Endothelial cell of umbilical vein (primary cell): Measurements from ENCODE around the gene CTBP2. TPM values are rescaled to one million over a fixed set of nuclear protein-coding genes. Genes with fewer than 3 reads are reported as not detected.

ENCODE experiments used
- BruUV-seq: library from RNA; stranded (reverse); fragments of 400-500 nt; replicated peaks from 2 replicates; lab custom pipeline; 2021; lab: Mats Ljungman, UMichigan
- CTCF ChIA-PET: fragments of 300-600, 350-600 bp; sonication (Branson Sonifier 250); formaldehyde crosslinking; loops from one replicate; lab custom pipeline; 2021; ENCODE audit warnings: antibody characterized with exemption, inconsistent platforms; lab: Charles Lee
- POLR2A ChIA-PET: fragments of 300-600, 350-600 bp; sonication (Branson Sonifier 250); formaldehyde crosslinking; loops from one replicate; lab custom pipeline; 2021; ENCODE audit warnings: antibody characterized with exemption, inconsistent platforms; lab: Charles Lee
- DNase-seq: peaks from one replicate; pipeline ENCODE4 v3.0.0-alpha.2; 2011; ENCODE audit warnings: low read depth, low spot score
- FAIRE-seq: peaks from 2 replicates; lab custom pipeline; 2011; peaks lifted over from hg19 to GRCh38; lab: Jason Lieb, UNC
- H2AFZ ChIP-seq: 2 replicates; pipeline ENCODE4 v1.6.0; 2012; ENCODE audit warnings: low read depth, low read length, control low read depth, inconsistent platforms
- H3K27ac ChIP-seq: 2 replicates; pipeline ENCODE4 v1.5.1; 2011; ENCODE audit warnings: low read depth, mild to moderate bottlenecking, control low read depth, low read length, moderate library complexity; ENCODE audit not compliant: insufficient read depth
- H3K27me3 ChIP-seq, 2 experiments: 2 replicates each; pipeline versions ENCODE4 v1.6.0 to v1.6.1; 2011; ENCODE audit warnings: low read length in 2 of 2, mixed read lengths in 1 of 2; ENCODE audit not compliant: control insufficient read depth in 2 of 2, insufficient read depth in 2 of 2
- H3K36me3 ChIP-seq, 2 experiments: 2 replicates in 1 of 2; 3 replicates in 1 of 2; pipeline ENCODE4 v1.5.1; 2011; ENCODE audit warnings: low read length in 2 of 2, mild to moderate bottlenecking in 1 of 2, moderate library complexity in 1 of 2; ENCODE audit not compliant: control insufficient read depth in 2 of 2, insufficient read depth in 2 of 2; ENCODE audit errors: extremely low read depth in 1 of 2
- H3K4me1 ChIP-seq: 3 replicates; pipeline ENCODE4 v1.5.1; 2011; ENCODE audit warnings: mild to moderate bottlenecking, low read length; ENCODE audit not compliant: control insufficient read depth, insufficient read depth; ENCODE audit errors: extremely low read depth
- H3K4me2 ChIP-seq: 2 replicates; pipeline ENCODE4 v1.6.1; 2011; ENCODE audit warnings: low read length, control low read depth, mixed read lengths; ENCODE audit not compliant: insufficient read depth
- H3K4me3 ChIP-seq, 3 experiments: fragments of 200-600 bp in 1 of 3; sonication (generic), shearing (Covaris generic) in 1 of 3; replicated peaks in 1 of 3; 2 replicates each; pipeline ENCODE4 v1.5.1; 2011 to 2016; ENCODE audit warnings: control low read depth in 3 of 3, low read length in 3 of 3, mild to moderate bottlenecking in 2 of 3, inconsistent platforms in 1 of 3, low read depth in 1 of 3, moderate library complexity in 1 of 3; ENCODE audit not compliant: insufficient read depth in 1 of 3
- H3K79me2 ChIP-seq: 2 replicates; pipeline ENCODE4 v1.6.0; 2012; ENCODE audit warnings: low read length, inconsistent platforms; ENCODE audit not compliant: control insufficient read depth, insufficient read depth
- H3K9ac ChIP-seq: replicated peaks from 2 replicates; pipeline ENCODE3; 2011; ENCODE audit warnings: low read length, control low read depth; ENCODE audit not compliant: insufficient read depth; ENCODE audit errors: extremely low read depth
- H3K9me1 ChIP-seq: replicated peaks from 3 replicates; pipeline ENCODE4 v1.6.0; 2011; ENCODE audit warnings: mild to moderate bottlenecking, low read length; ENCODE audit not compliant: control insufficient read depth, insufficient read depth; ENCODE audit errors: extremely low read depth
- H3K9me3 ChIP-seq: replicated peaks from 2 replicates; pipeline ENCODE4 v1.5.1; 2012; ENCODE audit warnings: low read length, inconsistent platforms; ENCODE audit not compliant: control insufficient read depth, insufficient read depth
- H4K20me1 ChIP-seq: replicated peaks from 2 replicates; pipeline ENCODE3; 2011; ENCODE audit warnings: mild to moderate bottlenecking, low read length; ENCODE audit not compliant: control insufficient read depth, insufficient read depth; ENCODE audit errors: extremely low read depth
- EZH2 ChIP-seq: IDR thresholded peaks from 2 replicates; pipeline ENCODE4 v1.6.1; 2012; ENCODE audit warnings: borderline replicate concordance, low read depth, mild to moderate bottlenecking, moderate library complexity, low read length, inconsistent platforms; ENCODE audit not compliant: severe bottlenecking
- FOS ChIP-seq: IDR thresholded peaks from 2 replicates; pipeline ENCODE4 v1.6.1; 2011; ENCODE audit warnings: mild to moderate bottlenecking, low read length, moderate library complexity, borderline replicate concordance; ENCODE audit not compliant: insufficient read depth
- GATA2 ChIP-seq: IDR thresholded peaks from 2 replicates; pipeline ENCODE4 v1.7.0; 2011; ENCODE audit warnings: low read depth, mild to moderate bottlenecking, moderate library complexity, mixed read lengths, low read length; ENCODE audit not compliant: insufficient read length, insufficient read depth
- JUN ChIP-seq: IDR thresholded peaks from 2 replicates; pipeline ENCODE4 v1.6.1; 2011; ENCODE audit warnings: borderline replicate concordance, low read depth; ENCODE audit not compliant: insufficient read length, insufficient read depth
- MYC ChIP-seq: IDR thresholded peaks from one replicate; pipeline ENCODE4 v1.6.1; 2011; ENCODE audit warnings: mild to moderate bottlenecking, low read depth, low read length
- POLR2A ChIP-seq: IDR thresholded peaks from 2 replicates; pipeline ENCODE4 v1.6.1; 2012; ENCODE audit warnings: low read depth, mild to moderate bottlenecking, control low read depth, low read length
- POLR2AphosphoS5 ChIP-seq: IDR thresholded peaks from 2 replicates; pipeline ENCODE4 v1.6.1; 2012; ENCODE audit warnings: low read depth, mild to moderate bottlenecking, control low read depth, low read length, moderate library complexity; ENCODE audit not compliant: insufficient read depth
- dilution Hi-C: fragments of 300-500 bp; cut with MboI; formaldehyde crosslinking; loops from one replicate; pipeline ENCODE4 v1.15.0; 2019; ENCODE audit warnings: low sequenced_read_pairs; ENCODE audit not compliant: extremely low pct_ligation_motif_present
- intact Hi-C: fragments of 100-400 bp; cut with micrococcal nuclease; formaldehyde crosslinking; loops from one replicate; pipeline ENCODE4 v1.10.0; 2022
- polyA plus RNA-seq, 4 experiments: library from polyadenylated mRNA; depleted of rRNA in 3 of 4; stranded (reverse) in 3 of 4; unstranded in 1 of 4; fragments of >200 nt; gene quantifications; 2 replicates each; pipeline versions ENCODE4 v1.2.1 to v1.2.3, GENCODE V29; 2011 to 2012; ENCODE audit warnings: missing spikeins in 1 of 4
- total RNA-seq: library from RNA; stranded (reverse); gene quantifications from 2 replicates; pipeline ENCODE4 v1.2.3, GENCODE V29; 2021
- TF ChIP-seq, protein P1 (sequence below): IDR thresholded peaks from 2 replicates; pipeline ENCODE4 v1.6.1; 2011; ENCODE audit not compliant: insufficient read depth, insufficient read length
- TF ChIP-seq, protein P2 (sequence below), 2 donors: IDR thresholded peaks; 1 replicate in 1 of 2; 2 replicates in 1 of 2; pipeline ENCODE4 v1.5.1; 2011; ENCODE audit warnings: low read length in 2 of 2, mild to moderate bottlenecking in 2 of 2, moderate library complexity in 2 of 2, control low read depth in 1 of 2, inconsistent platforms in 1 of 2, low read depth in 1 of 2; ENCODE audit not compliant: insufficient read depth in 1 of 2; ENCODE audit errors: extremely low read depth in 1 of 2

CTBP2 gene
- total and polyA plus RNA-seq, 2 donors (not counting 3 experiments of a cell fraction or from before 2014, with no cell fraction given): 118 to 128 TPM

DNA sequence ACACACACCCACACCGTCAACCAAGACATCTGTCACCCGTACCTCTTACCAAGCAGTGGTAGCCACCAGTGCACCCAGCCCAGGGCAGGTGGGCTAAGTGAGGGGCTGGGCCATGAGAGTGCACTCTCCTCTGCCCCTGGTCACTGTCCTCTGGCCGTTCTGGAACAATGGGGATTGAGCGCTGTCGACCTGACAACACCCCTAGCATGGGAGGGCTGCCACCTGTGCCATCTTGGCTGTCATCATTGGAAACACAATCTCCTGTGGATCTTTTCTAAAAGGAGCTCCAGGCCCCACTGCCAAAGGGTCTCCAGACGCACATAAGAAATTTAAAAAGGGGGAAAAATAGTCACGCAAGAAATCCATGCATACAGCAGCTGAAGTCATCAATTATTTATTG lies 80.1 kb downstream of the CTBP2 start:
- ChIA-PET POLR2A (no interaction called here), CTCF (interaction anchor here (1.5 kb wide), 1 partner anchor 32 kb away, joined by 4 read pairs; no protein-coding TSS in a partner anchor)
- no peak for DNase-seq
- Histone ChIP-seq H3K4me3 (no peak overlapping the region), H3K9ac (no peak overlapping the region), H3K9me1 (no peaks in the 10 kb centered on the region), H3K9me3 (no peaks in the 10 kb centered on the region), H3K27me3 (no peaks in the 10 kb centered on the region), H2AFZ (no peak overlapping the region), H3K4me2 (no peak overlapping the region), H3K79me2 (peaks cover 70% of the 10 kb centered on the region), H3K27ac (peak overlapping the region; percentile 66), H3K36me3 (peaks cover 0 to 6% of the 10 kb centered on the region in 2 experiments), H3K4me1 (peaks cover 66% of the 10 kb centered on the region), H4K20me1 (no peaks in the 10 kb centered on the region)
- dilution Hi-C loops (no loop called here), intact Hi-C loops (no loop called here)
- no peak for FAIRE-seq
- BruUV-seq: no TSS peak
- TF ChIP-seq, protein P1, sequence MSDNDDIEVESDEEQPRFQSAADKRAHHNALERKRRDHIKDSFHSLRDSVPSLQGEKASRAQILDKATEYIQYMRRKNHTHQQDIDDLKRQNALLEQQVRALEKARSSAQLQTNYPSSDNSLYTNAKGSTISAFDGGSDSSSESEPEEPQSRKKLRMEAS: no peak
- TF ChIP-seq GATA2 (no peak), JUN (no peak)

DNA sequence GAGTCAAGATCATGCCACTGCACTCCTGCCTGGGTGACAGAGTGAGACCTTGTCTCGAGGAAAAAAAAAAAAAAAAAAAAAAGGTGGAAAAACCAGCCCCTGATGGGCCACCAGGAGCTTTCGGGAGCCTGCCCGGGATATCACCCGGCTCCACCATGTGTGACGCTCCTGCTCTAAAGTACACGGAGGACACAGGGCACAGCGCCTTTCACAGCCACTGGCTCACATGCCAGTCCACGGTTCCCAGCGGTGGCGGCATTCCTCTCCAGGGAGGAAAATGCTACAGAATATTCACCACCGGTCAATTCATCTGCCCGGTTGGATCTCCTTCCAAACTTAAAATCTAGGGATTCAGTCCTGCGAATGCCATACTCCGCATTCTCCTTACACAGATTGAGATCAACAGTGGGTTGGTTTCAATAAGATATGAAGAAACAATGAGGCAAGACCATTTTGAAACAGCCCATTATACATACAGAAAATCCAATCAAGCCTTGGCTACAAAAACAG lies 81.2 kb downstream of the CTBP2 start:
- no peak overlapping the region for H3K4me3 ChIP-seq
- BruUV-seq: no TSS peak
- H3K27me3 ChIP-seq: no peaks in the 10 kb centered on the region
- H3K4me1 ChIP-seq: peaks cover 54% of the 10 kb centered on the region
- intact Hi-C loops: no loop called here
- peaks cover 0 to 11% of the 10 kb centered on the region in 2 experiments for H3K36me3 ChIP-seq
- H2AFZ ChIP-seq: no peak overlapping the region
- dilution Hi-C loops: no loop called here
- H3K4me2 ChIP-seq: no peak overlapping the region
- H3K79me2 ChIP-seq: peaks cover 81% of the 10 kb centered on the region
- FAIRE-seq: no peak
- ChIA-PET POLR2A (interaction anchor here (0.7 kb wide), 1 partner anchor 528 kb away, joined by 6 read pairs; no protein-coding TSS in a partner anchor), CTCF (interaction anchor here (0.6 to 1.5 kb wide), 2 partner anchors 31 to 47 kb away, joined by 3 to 4 read pairs; no protein-coding TSS in a partner anchor)
- no peaks in the 10 kb centered on the region for H3K9me3 ChIP-seq
- H3K9ac ChIP-seq: no peak overlapping the region
- DNase-seq: no peak
- no peak overlapping the region for H3K27ac ChIP-seq
- H3K9me1 ChIP-seq: no peaks in the 10 kb centered on the region
- TF ChIP-seq, protein P2, sequence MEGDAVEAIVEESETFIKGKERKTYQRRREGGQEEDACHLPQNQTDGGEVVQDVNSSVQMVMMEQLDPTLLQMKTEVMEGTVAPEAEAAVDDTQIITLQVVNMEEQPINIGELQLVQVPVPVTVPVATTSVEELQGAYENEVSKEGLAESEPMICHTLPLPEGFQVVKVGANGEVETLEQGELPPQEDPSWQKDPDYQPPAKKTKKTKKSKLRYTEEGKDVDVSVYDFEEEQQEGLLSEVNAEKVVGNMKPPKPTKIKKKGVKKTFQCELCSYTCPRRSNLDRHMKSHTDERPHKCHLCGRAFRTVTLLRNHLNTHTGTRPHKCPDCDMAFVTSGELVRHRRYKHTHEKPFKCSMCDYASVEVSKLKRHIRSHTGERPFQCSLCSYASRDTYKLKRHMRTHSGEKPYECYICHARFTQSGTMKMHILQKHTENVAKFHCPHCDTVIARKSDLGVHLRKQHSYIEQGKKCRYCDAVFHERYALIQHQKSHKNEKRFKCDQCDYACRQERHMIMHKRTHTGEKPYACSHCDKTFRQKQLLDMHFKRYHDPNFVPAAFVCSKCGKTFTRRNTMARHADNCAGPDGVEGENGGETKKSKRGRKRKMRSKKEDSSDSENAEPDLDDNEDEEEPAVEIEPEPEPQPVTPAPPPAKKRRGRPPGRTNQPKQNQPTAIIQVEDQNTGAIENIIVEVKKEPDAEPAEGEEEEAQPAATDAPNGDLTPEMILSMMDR (IDR thresholded peaks at IDR 0.05; ENCODE audit: extremely low read depth in 1 of 2, insufficient read depth in 1 of 2, low read depth in 1 of 2, low read length in 2 of 2): no peak
- TF ChIP-seq POLR2A (no peak), JUN (no peak), FOS (no peak), MYC (no peak), GATA2 (no peak), POLR2AphosphoS5 (no peak), EZH2 (no peak)
- TF ChIP-seq, protein P1: no peak
- H4K20me1 ChIP-seq: no peaks in the 10 kb centered on the region
